Measurements from ENCODE around the gene GRIK5.

GRIK5 gene

DNA sequence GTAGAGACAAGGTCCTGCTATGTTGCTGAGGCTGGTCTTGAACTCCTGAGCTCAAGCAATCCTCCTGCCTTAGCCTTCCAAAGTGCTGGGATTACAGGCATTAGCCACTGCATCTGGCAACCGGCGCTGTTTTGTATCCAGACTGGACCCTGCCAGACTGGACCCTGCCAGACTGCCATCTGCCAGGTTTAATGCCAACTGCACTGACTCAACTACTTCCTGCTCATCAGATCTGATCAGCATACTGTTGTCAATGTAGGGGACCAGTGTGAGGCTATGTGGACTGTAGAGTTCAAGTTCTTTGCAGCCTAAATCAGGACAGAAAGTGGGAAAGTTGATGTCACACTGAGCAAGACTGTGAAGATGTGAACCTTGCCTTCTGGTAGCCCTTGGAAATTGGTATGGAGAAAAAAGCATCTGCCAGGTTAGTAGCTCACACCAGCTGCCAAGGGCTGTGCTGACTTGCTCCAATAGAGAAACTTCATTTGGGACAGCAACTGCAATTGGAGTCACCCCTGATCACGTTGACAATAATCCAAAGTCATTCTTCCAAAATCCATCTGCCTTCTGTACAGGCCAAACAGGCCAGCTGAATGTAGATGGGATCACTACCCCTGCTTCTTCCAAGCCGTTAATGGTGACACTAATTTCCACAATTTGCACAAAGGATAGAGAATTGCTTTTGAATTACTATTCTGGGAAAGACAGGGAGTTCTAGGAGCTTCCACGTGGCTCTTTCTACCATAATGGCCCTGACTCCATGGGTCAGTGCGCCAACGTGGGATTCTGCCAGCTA lies 39.2 kb downstream of the GRIK5 start:
- TF ChIP-seq CTCF (IDR thresholded peaks at IDR 0.05; ENCODE audit: poor library complexity, severe bottlenecking): no peak
- Histone ChIP-seq H3K4me3 (ENCODE audit: severe bottlenecking) (no peak overlapping the region), H3K4me1 (ENCODE audit: insufficient read depth, poor library complexity, severe bottlenecking) (no peaks in the 10 kb centered on the region), H3K27ac (ENCODE audit: poor library complexity, severe bottlenecking) (no peak overlapping the region), H3K36me3 (ENCODE audit: low read depth) (no peaks in the 10 kb centered on the region), H3K27me3 (ENCODE audit: insufficient read depth, poor library complexity, severe bottlenecking) (no peaks in the 10 kb centered on the region), H3K9me3 (ENCODE audit: severe bottlenecking) (no peaks in the 10 kb centered on the region)
- ATAC-seq (ENCODE audit: low read depth) (no peak), DNase-seq (ENCODE audit: low spot score) (no peak)

- Histone ChIP-seq H3K4me1 (ENCODE audit: insufficient read depth, poor library complexity, severe bottlenecking) (no peaks in the 10 kb centered on the region), H3K27me3 (ENCODE audit: insufficient read depth, poor library complexity, severe bottlenecking) (no peaks in the 10 kb centered on the region), H3K27ac (ENCODE audit: poor library complexity, severe bottlenecking) (no peak overlapping the region), H3K4me3 (ENCODE audit: severe bottlenecking) (no peak overlapping the region), H3K9me3 (ENCODE audit: severe bottlenecking) (no peaks in the 10 kb centered on the region), H3K36me3 (ENCODE audit: low read depth) (no peaks in the 10 kb centered on the region)
- DNase-seq (ENCODE audit: low spot score) (no peak), ATAC-seq (ENCODE audit: low read depth) (no peak)
- peak; percentile 33 for TF ChIP-seq CTCF (IDR thresholded peaks at IDR 0.05; ENCODE audit: poor library complexity, severe bottlenecking)
Observed at GRCh38 chr19:42028304-42029216, 41.4 kb downstream of the GRIK5 start.

DNA sequence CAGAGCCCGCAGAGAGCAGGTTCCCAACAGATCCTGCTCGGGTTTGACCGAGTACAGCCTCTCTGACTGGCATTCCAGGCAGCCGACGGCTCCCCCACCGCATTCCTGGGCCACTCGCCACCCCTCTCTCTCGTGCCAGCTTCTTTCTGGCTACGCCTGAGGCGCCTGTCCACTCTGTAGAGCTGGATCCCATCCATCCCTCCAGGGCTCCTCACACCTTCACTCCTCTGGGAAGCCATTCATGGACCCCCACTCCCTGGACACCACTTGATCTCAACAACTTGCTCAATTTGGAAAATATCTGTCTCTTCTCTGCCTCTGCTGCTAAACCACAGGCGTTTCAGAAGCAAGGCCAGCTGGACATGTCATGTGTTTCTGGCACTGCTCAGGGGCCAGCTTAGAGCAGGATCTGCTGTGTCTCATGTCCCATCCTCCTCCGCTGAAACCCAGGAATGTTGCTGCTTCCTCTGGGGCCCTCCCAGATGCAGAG lies 45.3 kb downstream of the GRIK5 start:
- no peak for DNase-seq (ENCODE audit: low spot score)
- Histone ChIP-seq H3K27ac (ENCODE audit: poor library complexity, severe bottlenecking) (no peak overlapping the region), H3K4me1 (ENCODE audit: insufficient read depth, poor library complexity, severe bottlenecking) (no peaks in the 10 kb centered on the region), H3K36me3 (ENCODE audit: low read depth) (no peaks in the 10 kb centered on the region), H3K9me3 (ENCODE audit: severe bottlenecking) (no peaks in the 10 kb centered on the region), H3K4me3 (ENCODE audit: severe bottlenecking) (no peak overlapping the region), H3K27me3 (ENCODE audit: insufficient read depth, poor library complexity, severe bottlenecking) (no peaks in the 10 kb centered on the region)
- no peak for TF ChIP-seq CTCF (IDR thresholded peaks at IDR 0.05; ENCODE audit: poor library complexity, severe bottlenecking)
- ATAC-seq (ENCODE audit: low read depth): no peak

DNA sequence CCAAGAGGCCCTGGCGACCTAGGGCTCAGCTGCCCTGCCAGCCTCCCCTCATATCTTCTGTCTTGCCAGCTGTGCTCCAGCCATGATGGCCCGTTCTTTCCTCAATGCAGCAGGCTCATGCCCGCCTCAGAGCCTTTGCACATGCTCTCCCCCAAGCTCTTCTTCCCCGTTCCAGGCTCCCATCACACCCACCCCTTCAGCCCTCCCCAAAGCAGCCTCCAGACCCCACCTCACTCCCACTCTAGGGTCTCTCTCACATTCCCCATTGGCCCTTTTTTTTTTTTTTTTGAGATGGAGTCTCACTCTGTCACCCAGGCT lies 46.1 kb downstream of the GRIK5 start:
- DNase-seq (ENCODE audit: low spot score) (no peak), ATAC-seq (ENCODE audit: low read depth) (no peak)
- H3K4me1 ChIP-seq (ENCODE audit: insufficient read depth, poor library complexity, severe bottlenecking): no peaks in the 10 kb centered on the region
- no peaks in the 10 kb centered on the region for H3K27me3 ChIP-seq (ENCODE audit: insufficient read depth, poor library complexity, severe bottlenecking)
- no peaks in the 10 kb centered on the region for H3K36me3 ChIP-seq (ENCODE audit: low read depth)
- H3K4me3 ChIP-seq (ENCODE audit: severe bottlenecking): no peak overlapping the region
- no peak overlapping the region for H3K27ac ChIP-seq (ENCODE audit: poor library complexity, severe bottlenecking)
- TF ChIP-seq CTCF (IDR thresholded peaks at IDR 0.05; ENCODE audit: poor library complexity, severe bottlenecking): no peak
- H3K9me3 ChIP-seq (ENCODE audit: severe bottlenecking): no peaks in the 10 kb centered on the region
